NB4 (cell line): Measurements from ENCODE around the gene SP100.
"Not testable (repeated sequence)": the region's sequence is repeated elsewhere in the genome, so short reads cannot be mapped to it uniquely, and the experiment has no call there.

Experiments
- DNase-seq: peaks from one replicate; pipeline ENCODE4 v3.0.0; 2010; ENCODE audit warnings: low read depth
- H3K4me3 ChIP-seq: one replicate; pipeline ENCODE4 v1.5.1; 2011; ENCODE audit warnings: mild to moderate bottlenecking, low read depth, low read length, moderate library complexity
- MAX ChIP-seq: IDR thresholded peaks from 2 replicates; pipeline ENCODE4 v1.6.1; 2011; ENCODE audit warnings: low read depth, low read length
- MYC ChIP-seq: IDR thresholded peaks from 2 replicates; pipeline ENCODE4 v1.6.1; 2011; ENCODE audit warnings: low read depth, low read length
- POLR2A ChIP-seq: IDR thresholded peaks from 2 replicates; pipeline ENCODE4 v1.6.1; 2011; ENCODE audit warnings: mild to moderate bottlenecking; ENCODE audit not compliant: insufficient read length; ENCODE audit errors: extremely low read depth
- TF ChIP-seq, protein P1 (sequence below): IDR thresholded peaks from one replicate; pipeline ENCODE4 v1.5.1; 2012; ENCODE audit warnings: low read depth, low read length

SP100 gene

DNA sequence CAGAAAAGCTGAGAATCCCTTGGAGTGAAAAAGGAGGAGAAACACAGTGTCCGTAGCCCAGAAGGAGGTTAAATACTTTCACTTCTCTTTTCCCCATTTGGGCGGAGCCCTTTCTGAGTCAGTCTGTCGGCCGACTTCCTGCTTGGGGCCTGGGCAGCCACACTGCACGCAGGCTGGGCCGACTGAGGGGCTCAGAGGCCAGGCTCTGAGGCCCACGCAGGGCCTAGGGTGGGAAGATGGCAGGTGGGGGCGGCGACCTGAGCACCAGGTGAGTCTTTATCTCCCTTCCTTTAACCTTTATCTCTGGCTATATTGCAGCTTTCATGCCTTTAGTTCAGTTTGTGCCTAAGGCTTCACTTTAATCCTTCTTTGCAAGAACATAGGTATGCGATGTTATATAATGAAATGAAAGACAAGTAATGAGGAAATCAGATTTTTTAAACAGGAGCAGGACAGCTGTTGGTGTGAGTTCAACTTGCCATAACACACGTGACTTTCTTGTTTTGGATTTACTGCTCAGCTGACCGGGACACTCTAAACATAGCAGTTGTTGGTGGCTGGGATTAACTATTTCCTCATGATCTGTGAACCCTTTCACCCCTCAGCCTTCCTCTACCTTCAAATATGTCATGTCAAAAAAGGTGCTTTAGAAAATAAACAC lies at the start of gene SP100:
Gene SP100 (plus strand): TSS at position 141 of the 661 bp plus-strand sequence. CDS start 96 bp downstream, at position 237.
- DNase-seq, result peak; percentile 94
- peak within 1 kb of the TSS; percentile 96 for H3K4me3 ChIP-seq
- TF ChIP-seq POLR2A (peak; percentile 49), MYC (no peak), MAX (peak; percentile 65)

- H3K4me3 ChIP-seq, result no peak overlapping the region
- DNase-seq, result no peak
- TF ChIP-seq MYC (no peak), MAX (no peak), POLR2A (no peak)
- TF ChIP-seq, protein P1, sequence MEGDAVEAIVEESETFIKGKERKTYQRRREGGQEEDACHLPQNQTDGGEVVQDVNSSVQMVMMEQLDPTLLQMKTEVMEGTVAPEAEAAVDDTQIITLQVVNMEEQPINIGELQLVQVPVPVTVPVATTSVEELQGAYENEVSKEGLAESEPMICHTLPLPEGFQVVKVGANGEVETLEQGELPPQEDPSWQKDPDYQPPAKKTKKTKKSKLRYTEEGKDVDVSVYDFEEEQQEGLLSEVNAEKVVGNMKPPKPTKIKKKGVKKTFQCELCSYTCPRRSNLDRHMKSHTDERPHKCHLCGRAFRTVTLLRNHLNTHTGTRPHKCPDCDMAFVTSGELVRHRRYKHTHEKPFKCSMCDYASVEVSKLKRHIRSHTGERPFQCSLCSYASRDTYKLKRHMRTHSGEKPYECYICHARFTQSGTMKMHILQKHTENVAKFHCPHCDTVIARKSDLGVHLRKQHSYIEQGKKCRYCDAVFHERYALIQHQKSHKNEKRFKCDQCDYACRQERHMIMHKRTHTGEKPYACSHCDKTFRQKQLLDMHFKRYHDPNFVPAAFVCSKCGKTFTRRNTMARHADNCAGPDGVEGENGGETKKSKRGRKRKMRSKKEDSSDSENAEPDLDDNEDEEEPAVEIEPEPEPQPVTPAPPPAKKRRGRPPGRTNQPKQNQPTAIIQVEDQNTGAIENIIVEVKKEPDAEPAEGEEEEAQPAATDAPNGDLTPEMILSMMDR, result no peak
These were observed 33.9 kb upstream of the SP100 start for GRCh38 chr2:230382108-230382507.

GRCh38 chr2:230383453-230383852 lies 32.5 kb upstream of the SP100 start:
- no peak for DNase-seq
- no peak for TF ChIP-seq MYC
- no peak for TF ChIP-seq POLR2A
- no peak for TF ChIP-seq MAX
- TF ChIP-seq, protein P1, result no peak
- H3K4me3 ChIP-seq, result no peak overlapping the region

GRCh38 chr2:230384986-230385385 lies 31.0 kb upstream of the SP100 start:
- DNase-seq, result no peak
- TF ChIP-seq MAX (no peak), POLR2A (no peak), MYC (no peak)
- TF ChIP-seq, protein P1, result no peak
- no peak overlapping the region for H3K4me3 ChIP-seq

DNA sequence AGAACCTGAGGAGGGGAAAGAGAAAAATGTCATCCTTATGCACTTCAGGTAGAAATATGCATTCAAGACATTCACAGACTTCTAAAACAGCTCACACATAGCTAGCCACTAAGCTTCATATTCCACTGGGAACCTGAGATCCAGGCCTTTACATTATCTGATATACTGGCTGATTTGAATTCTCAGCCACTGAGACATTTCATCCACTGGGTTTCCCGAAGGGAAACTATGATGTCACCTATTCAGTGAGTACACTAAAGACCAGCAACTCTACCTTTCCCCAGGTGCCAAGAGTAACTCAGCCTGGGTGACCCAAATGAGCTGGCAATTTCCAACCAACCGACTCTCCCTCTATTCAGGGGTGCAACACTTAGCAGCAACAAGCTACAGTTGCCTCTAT lies 21.7 kb upstream of the SP100 start:
- no peak for TF ChIP-seq MAX
- TF ChIP-seq MYC, result no peak
- TF ChIP-seq, protein P1, result no peak
- no peak overlapping the region for H3K4me3 ChIP-seq
- DNase-seq, result no peak

- not testable (repeated sequence) for H3K4me3 ChIP-seq
These were observed 17.3 kb upstream of the SP100 start for GRCh38 chr2:230398698-230399097.

GRCh38 chr2:230400041-230400440 lies 16.0 kb upstream of the SP100 start:
- no peak for DNase-seq
- TF ChIP-seq MYC, result no peak
- no peak for TF ChIP-seq MAX
- no peak for TF ChIP-seq POLR2A
- TF ChIP-seq, protein P1, result no peak
- no peak overlapping the region for H3K4me3 ChIP-seq

More at GRCh38 chr2:230398698-230399097, 17.3 kb upstream of the SP100 start:
- not testable (repeated sequence) for DNase-seq
